ENCODE data around the gene KRT26. TPM values are rescaled to one million over a fixed set of nuclear protein-coding genes. Genes with fewer than 3 reads are reported as not detected.
"Not testable (repeated sequence)": the region's sequence is repeated elsewhere in the genome, so short reads cannot be mapped to it uniquely, and the experiment has no call there.

KRT26 gene
- total RNA-seq, 4 donors from 2014 or later, result 9.2 TPM; not detected in 3

DNA sequence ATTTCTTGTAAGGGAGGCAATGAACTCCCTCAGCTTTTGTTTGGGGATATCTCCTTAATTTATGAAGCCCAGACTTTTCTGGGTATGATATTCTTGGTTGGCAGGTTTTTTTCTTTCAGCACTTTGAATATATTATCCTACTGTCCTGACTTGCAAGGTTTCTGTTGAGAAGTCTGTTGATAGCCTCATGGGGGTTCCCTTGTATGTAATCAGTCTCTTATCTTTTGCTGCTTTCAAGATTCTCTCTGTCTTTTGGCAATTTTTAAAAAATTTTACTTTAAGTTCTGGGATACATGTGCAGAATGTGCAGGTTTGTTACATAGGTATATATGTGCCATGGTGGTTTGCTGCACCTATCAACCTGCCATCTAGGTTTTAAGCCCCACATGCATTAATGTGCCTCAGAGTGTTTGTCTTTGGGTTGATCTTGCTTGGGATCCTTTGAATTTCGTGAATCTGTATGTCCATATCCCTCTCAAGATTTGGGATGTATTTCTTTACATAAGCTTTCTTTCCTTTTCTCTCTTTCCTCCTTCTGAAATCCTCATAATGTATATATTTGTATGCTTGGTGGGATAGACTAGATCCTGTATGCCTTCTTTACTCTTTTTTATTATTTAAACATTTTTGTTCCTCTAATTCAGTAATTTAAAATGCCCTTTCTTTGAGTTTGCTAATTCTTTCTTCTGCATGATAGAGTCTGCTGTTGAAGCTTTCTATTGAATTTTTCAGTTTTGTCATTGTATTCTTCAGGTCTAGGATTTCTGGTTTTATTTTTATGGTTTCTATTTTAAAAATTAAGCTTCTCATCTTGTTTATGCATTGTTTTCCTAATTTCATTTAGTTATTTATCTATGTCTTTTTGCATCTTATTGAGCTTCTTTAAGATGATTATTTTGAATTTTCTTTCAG lies 11.6 kb downstream of the KRT26 start:
- no peak overlapping the region for H3K4me3 ChIP-seq (ENCODE audit: low read depth, poor library complexity, severe bottlenecking)
- no peak for DNase-seq (ENCODE audit: low spot score in 2 of 2)
- intact Hi-C loops (cut with DNase I; ENCODE audit: low total_unique reads), result loop anchor here (10.0 kb wide), 1 partner anchor 474 kb away; the partner anchor contains the start of genes KRTAP9-3 and KRTAP9-8
- WGBS, 2 donors, result 15 to 18% methylated on average over 1 of the region's 1 CpG
- TF ChIP-seq, protein P1, sequence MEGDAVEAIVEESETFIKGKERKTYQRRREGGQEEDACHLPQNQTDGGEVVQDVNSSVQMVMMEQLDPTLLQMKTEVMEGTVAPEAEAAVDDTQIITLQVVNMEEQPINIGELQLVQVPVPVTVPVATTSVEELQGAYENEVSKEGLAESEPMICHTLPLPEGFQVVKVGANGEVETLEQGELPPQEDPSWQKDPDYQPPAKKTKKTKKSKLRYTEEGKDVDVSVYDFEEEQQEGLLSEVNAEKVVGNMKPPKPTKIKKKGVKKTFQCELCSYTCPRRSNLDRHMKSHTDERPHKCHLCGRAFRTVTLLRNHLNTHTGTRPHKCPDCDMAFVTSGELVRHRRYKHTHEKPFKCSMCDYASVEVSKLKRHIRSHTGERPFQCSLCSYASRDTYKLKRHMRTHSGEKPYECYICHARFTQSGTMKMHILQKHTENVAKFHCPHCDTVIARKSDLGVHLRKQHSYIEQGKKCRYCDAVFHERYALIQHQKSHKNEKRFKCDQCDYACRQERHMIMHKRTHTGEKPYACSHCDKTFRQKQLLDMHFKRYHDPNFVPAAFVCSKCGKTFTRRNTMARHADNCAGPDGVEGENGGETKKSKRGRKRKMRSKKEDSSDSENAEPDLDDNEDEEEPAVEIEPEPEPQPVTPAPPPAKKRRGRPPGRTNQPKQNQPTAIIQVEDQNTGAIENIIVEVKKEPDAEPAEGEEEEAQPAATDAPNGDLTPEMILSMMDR (IDR thresholded peaks at IDR 0.05), result no peak
- TF ChIP-seq POLR2A (IDR thresholded peaks at IDR 0.05), result no peak

DNA sequence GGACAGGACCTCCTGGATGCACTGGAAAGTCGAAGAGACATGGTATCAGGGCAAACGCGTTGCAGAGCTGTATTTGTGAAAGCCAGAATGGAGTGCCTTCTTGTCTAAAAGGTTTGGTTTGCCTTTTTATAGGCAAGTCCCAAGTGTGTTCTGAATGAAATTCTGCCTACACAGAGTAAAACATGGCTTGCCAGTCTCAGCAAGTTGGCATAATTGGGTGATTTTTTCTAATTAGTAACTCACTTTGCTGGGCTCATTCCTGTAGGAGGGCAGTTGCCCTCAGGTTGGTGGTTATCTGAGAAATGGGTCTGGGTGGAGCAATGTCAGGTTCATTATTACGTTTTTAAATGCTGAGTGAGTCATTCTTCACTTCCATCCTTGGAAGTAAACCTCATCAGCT lies 16.8 kb downstream of the KRT26 start, which contains the start of gene KRT25:
KRT25 (minus strand) TSS at position 101 of the 400 bp plus-strand sequence; CDS start at position 41, 60 bp downstream.
- DNase-seq (ENCODE audit: low spot score in 2 of 2), result no peak
- no peak within 1 kb of the TSS for H3K4me3 ChIP-seq (ENCODE audit: low read depth, poor library complexity, severe bottlenecking)
- no peak for TF ChIP-seq POLR2A (IDR thresholded peaks at IDR 0.05)
- TF ChIP-seq, protein P1 (IDR thresholded peaks at IDR 0.05), result no peak
- 72 to 75% methylated on average over 4 of the region's 4 CpGs for WGBS, 2 donors
- intact Hi-C loops (cut with DNase I; ENCODE audit: low total_unique reads), result no loop called here

DNA sequence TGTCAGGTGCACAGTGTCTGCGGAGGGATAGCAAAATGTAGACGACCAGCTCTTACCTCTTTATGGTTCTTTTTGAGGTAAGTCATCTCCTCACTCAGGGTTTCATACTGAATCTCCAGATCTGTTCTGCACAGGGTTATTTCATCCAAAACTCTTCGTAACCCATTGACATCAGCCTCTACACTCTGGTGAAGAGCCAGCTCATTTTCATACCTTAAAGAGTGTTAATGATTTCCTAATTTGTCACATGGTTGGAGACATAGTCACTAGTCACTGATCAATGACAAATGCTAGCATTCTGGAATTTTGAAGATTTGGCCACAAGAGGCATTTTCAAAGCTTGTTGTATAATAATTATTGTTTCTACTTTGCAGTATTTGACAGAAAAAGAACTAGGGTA lies 18.2 kb downstream of the KRT26 start:
- H3K4me3 ChIP-seq (ENCODE audit: low read depth, poor library complexity, severe bottlenecking), result no peak overlapping the region
- intact Hi-C loops (cut with DNase I; ENCODE audit: low total_unique reads), result no loop called here
- 86 to 92% methylated on average over 3 of the region's 3 CpGs for WGBS, 2 donors
- DNase-seq (ENCODE audit: low spot score in 2 of 2), result no peak
- TF ChIP-seq POLR2A (IDR thresholded peaks at IDR 0.05), result no peak
- TF ChIP-seq, protein P1 (IDR thresholded peaks at IDR 0.05), result no peak

DNA sequence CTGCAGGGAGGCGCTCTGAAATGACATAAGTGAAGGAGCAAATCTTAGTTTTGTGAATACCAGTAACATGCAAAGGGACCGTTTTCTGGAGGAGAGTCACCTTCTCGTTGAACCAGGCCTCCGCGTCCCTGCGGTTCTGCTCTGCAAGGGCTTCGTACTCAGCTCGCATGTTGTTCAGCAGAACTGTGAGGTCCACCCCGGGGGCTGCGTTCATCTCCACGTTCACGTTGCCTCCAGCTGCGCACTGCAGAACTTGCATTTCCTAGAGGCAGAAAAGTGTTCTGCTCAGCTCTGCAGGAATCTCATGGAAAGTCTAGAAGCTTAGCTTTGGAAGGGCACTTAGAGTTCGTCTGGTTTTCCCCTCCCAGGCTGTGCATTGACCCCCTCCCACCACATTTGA lies 20.9 kb downstream of the KRT26 start:
- intact Hi-C loops (cut with DNase I; ENCODE audit: low total_unique reads), result no loop called here
- H3K4me3 ChIP-seq (ENCODE audit: low read depth, poor library complexity, severe bottlenecking), result no peak overlapping the region
- TF ChIP-seq, protein P1 (IDR thresholded peaks at IDR 0.05), result no peak
- TF ChIP-seq POLR2A (IDR thresholded peaks at IDR 0.05), result no peak
- 84% methylated on average over 14 of the region's 14 CpGs for WGBS, 2 donors
- DNase-seq (ENCODE audit: low spot score in 2 of 2), result no peak

DNA sequence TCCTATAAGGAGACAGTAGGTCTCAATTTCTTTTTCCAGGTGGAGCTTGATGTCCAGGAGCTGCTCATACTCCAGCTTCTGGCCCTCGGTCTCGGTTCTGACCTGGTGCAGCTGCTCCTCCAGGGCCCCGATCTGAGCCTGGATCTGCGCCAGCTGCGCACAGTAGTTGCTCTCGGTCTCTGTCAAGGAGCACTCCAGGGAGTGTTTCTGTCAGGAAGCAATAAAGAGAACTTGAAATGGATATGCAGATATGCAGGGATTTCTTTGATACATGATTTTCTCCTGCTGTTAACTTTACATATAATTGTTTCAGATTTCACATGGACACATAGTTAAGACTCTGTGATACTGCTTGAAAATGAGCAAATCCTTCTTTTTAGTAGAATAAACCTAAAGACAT lies 21.6 kb downstream of the KRT26 start:
- intact Hi-C loops (cut with DNase I; ENCODE audit: low total_unique reads), result no loop called here
- WGBS, 2 donors, result 83 to 94% methylated on average over 6 of the region's 6 CpGs
- no peak overlapping the region for H3K4me3 ChIP-seq (ENCODE audit: low read depth, poor library complexity, severe bottlenecking)
- no peak for TF ChIP-seq POLR2A (IDR thresholded peaks at IDR 0.05)
- TF ChIP-seq, protein P1 (IDR thresholded peaks at IDR 0.05), result no peak
- no peak for DNase-seq (ENCODE audit: low spot score in 2 of 2)

DNA sequence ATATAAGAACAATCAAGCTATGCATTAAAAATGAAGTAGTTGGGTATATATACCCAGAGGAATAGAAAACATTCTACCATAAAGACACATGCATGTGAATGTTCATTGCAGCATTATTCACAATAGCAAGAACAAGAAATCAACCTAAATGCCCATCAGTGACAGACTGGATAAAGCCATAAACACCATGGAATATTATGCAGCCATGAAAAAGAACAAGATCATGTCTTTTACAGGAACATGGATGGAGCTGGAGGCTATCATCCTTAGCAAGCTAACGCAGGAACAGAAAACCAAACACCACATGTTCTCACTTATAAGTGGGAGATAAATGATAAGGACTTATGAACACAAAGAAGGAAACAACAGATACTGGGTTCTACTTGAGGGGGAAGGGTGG lies 23.3 kb downstream of the KRT26 start:
- DNase-seq (ENCODE audit: low spot score in 2 of 2); intact Hi-C loops (cut with DNase I; ENCODE audit: low total_unique reads); H3K4me3 ChIP-seq (ENCODE audit: low read depth, poor library complexity, severe bottlenecking): not testable (repeated sequence)
- 83 to 88% methylated on average over 1 of the region's 1 CpG for WGBS, 2 donors

Data from lower leg skin (tissue), 4 donors.